Spleen (tissue), 7 donors: ENCODE results near the gene SLC25A26.
"Not testable (repeated sequence)": the region's sequence is repeated elsewhere in the genome, so short reads cannot be mapped to it uniquely, and the experiment has no call there.

Experiments used
- POLR2A ChIP-seq, 3 donors: fragments of 450-650 bp; IDR thresholded peaks; one replicate each; pipeline ENCODE4 v1.5.1; 2017; ENCODE audit warnings: antibody characterized with exemption in 3 of 3, mild to moderate bottlenecking in 1 of 3
- POLR2AphosphoS5 ChIP-seq, 3 donors: sonication (generic); formaldehyde crosslinking; IDR thresholded peaks; one replicate each; pipeline ENCODE4 v1.5.1; 2017; ENCODE audit warnings: antibody characterized with exemption in 3 of 3
- TF ChIP-seq, protein P1 (sequence below), 11 experiments: fragments of 200-600 bp in 7 of 11; fragments of 450-650 bp in 4 of 11; sonication (generic) in 4 of 11; IDR thresholded peaks in 8 of 11; conservative IDR thresholded peaks in 3 of 11; 1 replicate in 7 of 11; 2 replicates in 4 of 11; pipeline versions ENCODE4 v1.4.0 to v1.8.0; 2016 to 2021; ENCODE audit warnings: antibody characterized with exemption in 11 of 11, inconsistent platforms in 4 of 11, mild to moderate bottlenecking in 1 of 11
- donor health status: DM: no; HTN: no; CAD: no; lungs with moderate emphysema.
- donor health status: DM: no; HTN: no; CAD: no.
- donor health status: DM: no; HTN: no; CAD: no.

DNA sequence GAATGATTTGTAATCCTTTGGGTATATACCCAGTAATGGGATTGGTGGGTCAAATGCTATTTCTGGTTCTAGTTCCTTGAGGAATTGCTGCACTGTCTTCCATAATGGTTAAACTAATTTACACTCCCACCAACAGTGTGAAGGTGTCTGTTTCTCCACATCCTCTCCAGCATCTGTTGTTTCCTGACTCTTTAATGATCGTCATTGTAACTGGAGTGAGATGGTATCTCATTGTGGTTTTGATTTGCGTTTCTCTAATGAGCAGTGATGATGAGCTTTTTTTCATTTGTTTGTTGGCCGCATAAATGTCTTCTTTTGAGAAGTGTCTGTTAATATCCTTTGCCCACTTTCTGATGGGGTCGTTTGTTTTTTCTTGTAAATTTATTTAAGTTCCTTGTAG, 86.2 kb downstream of the SLC25A26 start:
- TF ChIP-seq POLR2AphosphoS5, POLR2A (IDR thresholded peaks at IDR 0.05): not testable (repeated sequence)
- TF ChIP-seq, protein P1, sequence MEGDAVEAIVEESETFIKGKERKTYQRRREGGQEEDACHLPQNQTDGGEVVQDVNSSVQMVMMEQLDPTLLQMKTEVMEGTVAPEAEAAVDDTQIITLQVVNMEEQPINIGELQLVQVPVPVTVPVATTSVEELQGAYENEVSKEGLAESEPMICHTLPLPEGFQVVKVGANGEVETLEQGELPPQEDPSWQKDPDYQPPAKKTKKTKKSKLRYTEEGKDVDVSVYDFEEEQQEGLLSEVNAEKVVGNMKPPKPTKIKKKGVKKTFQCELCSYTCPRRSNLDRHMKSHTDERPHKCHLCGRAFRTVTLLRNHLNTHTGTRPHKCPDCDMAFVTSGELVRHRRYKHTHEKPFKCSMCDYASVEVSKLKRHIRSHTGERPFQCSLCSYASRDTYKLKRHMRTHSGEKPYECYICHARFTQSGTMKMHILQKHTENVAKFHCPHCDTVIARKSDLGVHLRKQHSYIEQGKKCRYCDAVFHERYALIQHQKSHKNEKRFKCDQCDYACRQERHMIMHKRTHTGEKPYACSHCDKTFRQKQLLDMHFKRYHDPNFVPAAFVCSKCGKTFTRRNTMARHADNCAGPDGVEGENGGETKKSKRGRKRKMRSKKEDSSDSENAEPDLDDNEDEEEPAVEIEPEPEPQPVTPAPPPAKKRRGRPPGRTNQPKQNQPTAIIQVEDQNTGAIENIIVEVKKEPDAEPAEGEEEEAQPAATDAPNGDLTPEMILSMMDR (IDR thresholded peaks at IDR 0.05 in 8 of 11, conservative IDR thresholded peaks at IDR 0.05 in 3 of 11): not testable (repeated sequence)
